HG02642 (cell line): ENCODE results near the gene LCE1C.

Source experiments
- ATAC-seq: cut with Tn5 transposase; IDR thresholded peaks from one replicate; pipeline ENCODE4 v1.9.1; 2021; ENCODE audit warnings: mild to moderate bottlenecking; ENCODE audit not compliant: unreplicated experiment, poor library complexity

Gene LCE1C, protein sequence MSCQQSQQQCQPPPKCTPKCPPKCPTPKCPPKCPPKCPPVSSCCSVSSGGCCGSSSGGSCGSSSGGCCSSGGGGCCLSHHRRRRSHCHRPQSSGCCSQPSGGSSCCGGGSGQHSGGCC

DNA sequence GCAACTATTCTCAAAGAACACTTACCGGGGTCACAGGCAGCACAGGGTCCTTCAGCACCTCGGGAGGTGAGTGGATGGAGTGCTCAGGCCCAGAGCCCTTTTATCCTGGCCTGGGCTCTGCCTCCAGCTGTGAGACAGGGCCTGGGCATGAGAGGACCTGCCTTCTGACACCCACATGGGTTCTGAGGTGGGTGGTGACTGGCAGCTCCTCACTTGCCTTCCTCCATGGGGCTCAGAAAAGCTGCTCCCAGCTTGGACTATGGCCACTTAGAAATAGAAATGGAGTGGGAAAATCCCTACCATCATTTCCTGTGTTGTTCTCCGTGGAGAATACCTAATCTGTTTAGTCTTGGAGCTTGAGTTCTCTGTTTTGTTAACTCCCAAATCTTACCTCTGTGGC, at the start of gene LCE1C:
TSS of gene LCE1C (minus strand) at position 76 of the 400 bp plus-strand sequence. CDS start 1,173 bp downstream, outside the sequence.
- no peak for ATAC-seq

DNA sequence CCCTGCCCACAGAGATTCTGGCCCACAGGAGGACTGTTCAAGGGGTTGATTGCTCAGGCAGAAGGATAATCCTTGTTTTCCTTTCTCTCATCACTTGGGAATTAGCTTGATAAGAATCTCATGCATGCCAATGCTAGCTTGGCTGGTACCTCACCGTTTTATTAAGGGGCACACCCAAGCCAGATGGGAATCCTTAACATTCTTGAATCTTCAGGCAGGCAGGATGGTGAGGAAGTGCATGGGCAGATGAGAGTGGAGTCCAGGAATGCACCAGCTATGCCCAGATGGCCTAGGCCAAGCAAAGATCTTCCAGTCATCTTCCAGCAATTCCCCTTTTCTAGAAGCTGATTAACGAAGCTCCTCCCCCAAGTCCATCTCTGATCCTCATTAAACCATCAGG, 49.2 kb upstream of the LCE1C start:
- no peak for ATAC-seq

DNA sequence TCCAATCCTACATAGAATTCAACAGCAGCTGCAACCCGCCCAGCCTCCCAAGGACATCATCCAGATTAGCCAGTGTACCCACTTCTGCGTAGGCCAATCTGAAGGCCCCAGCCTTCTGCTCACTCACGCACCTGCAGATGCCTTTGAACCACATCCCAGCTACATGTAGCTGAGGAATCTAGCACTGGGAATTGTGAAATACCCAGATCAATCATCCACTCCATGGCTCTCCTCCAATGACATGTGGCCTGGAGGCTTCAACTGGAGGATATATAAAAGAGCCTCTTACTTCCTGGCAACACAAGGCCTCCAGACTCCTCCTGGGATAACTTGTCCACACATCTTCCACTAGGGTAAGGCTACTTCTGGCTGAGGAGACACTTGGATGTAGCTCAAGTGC, 36.1 kb upstream of the LCE1C start, which contains the start of gene LCE6A:
TSS of gene LCE6A (plus strand) at position 301 of the 400 bp plus-strand sequence. CDS start 665 bp downstream, outside the sequence.
- no peak for ATAC-seq

DNA sequence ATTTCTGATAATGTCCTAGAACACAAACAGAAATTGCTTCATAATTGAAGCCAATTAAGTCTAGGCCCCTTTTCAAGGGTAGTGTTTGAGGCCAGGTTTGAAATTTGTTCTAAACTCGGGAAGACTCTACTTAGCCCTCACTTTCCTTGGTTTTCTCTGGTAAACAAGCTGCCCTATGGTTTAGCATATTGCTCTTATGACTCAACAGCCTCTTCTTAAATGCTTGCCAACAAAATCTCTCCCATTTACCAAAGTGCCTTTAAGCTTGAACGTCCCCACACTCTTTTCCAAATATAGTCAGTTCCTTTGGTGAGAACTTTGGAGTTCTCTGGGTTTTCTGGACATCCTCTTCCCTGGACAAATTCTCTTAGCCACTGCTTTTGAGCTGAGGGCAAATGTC, 30.4 kb upstream of the LCE1C start:
- ATAC-seq: no peak

DNA sequence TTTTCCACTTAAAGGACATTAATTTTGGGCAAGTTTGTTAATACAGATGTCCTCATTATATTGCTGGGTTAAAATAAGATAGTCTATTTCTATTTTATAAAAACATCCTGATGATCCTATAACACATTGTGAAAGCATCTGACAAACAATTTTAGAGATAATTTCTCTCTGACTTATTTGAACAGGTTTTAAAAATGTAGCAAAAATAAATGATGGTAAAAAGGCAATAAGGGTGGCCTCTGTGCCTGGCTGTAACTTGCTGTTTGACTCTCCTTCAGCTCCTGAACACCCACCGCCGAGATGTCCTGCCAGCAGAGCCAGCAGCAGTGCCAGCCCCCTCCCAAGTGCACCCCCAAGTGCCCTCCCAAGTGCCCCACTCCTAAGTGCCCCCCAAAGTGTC, 20.7 kb upstream of the LCE1C start, which contains the start of gene LCE1A:
TSS of gene LCE1A (plus strand) at position 301 of the 400 bp plus-strand sequence. CDS start at position 301, 0 bp downstream.
- ATAC-seq: no peak

DNA sequence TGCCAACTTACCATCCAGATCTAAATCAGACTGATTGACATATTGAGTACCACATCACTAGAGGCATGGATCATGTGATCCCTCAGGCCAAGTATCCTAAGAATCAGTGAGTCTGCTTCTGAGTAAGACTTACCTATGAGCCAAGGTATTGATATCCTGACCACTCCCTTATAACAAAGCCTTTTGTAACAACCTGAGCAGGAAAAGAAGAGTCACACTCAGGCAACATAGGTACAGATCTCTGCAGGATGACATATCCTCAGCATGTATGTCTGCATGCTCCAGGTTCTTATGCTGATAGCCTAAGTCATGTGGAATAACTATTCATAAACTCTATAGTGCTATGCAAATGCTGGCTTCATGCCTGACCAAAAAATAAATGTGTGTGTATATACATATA, 18.5 kb upstream of the LCE1C start:
- ATAC-seq: no peak

DNA sequence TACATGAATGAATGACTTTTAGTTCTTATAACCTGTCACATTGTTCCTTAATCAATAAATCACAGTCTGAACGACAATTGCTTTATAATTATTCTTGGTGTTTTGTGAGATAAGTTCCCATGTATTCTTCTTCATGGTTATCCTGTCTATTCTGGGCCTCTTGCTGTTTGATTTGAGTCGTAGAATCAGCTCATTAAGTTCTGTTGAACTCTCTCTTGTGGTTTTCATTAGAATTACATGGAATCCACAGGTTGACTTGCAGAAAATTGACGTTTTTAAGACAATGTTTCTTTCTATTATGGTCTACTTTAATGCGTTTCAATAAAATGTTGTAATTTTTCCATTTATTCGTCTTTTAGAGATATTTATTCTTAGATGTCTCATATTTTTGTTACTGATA, 16.8 kb upstream of the LCE1C start:
- ATAC-seq: no peak

DNA sequence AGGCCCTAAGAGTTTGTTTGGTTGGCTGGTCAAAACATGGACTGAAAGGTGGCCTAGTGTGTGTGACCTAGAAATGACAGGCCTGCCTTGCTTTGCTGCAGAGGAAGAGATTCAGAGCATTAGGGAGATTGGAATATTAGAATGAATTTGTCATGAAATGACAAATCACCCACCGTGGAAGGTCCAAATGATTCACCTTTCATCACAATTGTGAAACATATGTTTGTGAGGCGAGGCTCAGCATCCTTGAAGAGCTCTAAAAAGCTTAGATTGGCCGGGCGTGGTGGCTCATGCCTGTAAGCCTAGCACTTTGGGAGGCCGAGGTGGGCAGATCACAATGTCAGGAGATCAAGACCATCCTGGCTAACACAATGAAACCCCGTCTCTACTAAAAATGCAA, 10.9 kb upstream of the LCE1C start:
- no peak for ATAC-seq

DNA sequence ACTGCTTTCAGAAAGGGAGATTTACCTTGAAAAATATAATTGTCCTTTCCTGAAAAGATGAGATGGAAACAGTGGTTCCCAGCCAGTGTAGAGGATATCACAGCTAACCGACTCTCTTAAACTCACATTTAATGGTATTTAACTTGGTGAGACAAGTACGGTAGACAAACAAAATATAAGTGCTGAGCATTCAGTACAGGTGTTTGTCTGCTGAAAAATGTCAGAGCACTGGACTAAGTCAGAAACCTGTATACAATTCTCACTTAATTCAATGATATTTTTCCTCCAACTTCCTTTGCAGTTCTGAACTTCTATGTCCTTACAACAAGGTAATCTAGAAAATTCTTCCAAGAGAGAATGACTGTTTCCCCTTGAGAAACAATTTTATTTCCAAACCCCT, 5.2 kb upstream of the LCE1C start, which contains the start of gene LCE1B:
TSS of gene LCE1B (plus strand) at position 301 of the 400 bp plus-strand sequence. CDS start 476 bp downstream, outside the sequence.
- ATAC-seq: no peak

DNA sequence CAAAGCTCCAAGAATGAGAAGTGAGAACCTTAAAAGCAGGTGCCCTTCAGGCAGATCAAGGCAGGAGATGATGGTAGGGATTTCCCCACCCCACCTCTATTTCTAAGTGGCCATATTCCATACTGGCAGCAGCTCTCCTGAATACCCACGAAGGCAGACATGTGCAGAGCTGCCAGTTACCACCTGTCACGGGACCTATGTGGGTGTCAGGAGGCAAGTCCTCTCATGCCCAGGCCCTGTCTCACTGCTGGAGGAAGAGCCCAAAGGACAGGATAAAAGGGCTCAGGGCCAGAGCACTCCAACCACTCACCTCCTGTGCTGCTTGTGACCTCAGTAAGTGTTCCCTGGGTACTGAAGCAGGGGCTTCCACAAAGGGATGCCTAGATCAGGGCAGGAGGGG, 4.6 kb upstream of the LCE1C start:
- ATAC-seq: no peak

DNA sequence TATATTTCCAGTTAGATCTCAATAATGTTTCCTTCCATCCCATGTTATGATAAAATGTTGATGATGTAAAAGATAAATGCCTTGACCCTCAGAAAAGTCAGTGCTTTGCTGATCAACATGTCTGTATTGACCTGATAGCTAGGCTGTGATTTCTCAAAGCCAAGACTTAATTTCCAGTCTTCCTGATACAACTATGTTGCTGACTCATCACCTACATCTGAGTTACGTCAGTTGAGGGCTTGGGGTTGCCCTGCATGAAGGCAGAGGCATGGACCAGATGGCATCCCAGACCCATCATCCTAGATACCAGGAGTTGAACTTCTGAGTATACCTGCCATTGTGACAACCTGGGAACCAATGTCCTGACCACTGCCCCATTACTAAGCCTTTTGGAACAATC, 5.1 kb downstream of the LCE1C start:
- no peak for ATAC-seq

DNA sequence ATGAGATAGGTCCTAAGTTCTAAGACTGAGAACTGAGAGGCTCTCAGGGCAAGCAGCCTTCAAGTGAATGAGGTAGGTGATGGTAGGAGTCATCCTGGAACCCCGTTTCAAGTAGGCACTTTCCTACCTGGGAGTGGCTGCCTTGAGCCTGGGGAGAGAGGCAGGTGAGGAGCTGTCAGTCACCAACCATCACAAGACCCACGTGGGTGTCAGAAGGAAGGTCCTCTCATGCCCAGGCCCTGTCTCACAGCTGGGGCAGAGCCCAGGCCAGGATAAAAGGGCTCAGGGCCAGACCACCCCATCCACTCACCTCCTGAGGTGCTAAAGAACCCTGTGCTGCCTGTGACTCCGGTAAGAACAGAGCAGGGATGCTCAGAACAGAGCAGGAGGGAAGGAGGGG, 10.0 kb downstream of the LCE1C start, which contains the start of gene LCE1D:
TSS of gene LCE1D (plus strand) at position 301 of the 400 bp plus-strand sequence. CDS start 1,074 bp downstream, outside the sequence.
- ATAC-seq: no peak

DNA sequence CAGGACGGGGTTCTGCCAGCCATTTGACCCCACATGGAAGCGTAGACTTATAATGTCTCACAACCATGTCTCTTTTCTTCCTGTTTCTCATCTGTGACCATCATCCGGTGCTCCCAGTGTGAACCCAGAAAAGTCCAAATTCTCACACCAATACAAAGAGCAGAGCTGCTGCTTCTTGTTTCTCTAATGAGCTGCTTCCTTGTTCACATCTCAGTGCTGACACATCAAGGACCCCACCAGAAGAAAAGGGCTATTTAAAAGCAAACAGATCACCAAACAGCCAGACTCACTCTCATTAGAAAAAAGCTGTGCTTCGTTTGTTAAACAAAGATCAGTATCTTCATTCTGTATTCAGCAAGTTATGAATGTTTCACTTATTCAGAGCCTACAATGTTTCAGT, 10.8 kb downstream of the LCE1C start:
- ATAC-seq: no peak

DNA sequence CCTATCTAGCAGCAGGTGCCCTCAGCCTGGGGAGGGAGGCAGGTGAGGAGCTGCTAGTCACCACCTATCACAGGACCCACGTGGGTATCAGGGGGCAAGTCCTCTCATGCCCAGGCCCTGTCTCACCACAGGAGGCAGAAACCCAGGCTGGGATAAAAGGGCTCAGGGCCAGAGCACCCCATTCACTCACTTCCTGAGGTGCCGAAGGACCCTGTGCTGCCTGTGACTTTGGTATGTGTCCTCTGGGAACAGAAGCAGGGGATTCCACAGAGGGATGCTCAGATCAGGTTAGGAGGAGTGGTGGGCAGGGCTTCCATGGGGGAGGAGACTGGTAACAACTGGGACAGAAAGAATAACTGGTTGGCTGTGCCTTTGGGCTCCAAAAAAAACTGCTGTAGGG, 20.4 kb downstream of the LCE1C start, which contains the start of gene LCE1E:
TSS of gene LCE1E (plus strand) at position 181 of the 400 bp plus-strand sequence. CDS start 1,043 bp downstream, outside the sequence.
- no peak for ATAC-seq

DNA sequence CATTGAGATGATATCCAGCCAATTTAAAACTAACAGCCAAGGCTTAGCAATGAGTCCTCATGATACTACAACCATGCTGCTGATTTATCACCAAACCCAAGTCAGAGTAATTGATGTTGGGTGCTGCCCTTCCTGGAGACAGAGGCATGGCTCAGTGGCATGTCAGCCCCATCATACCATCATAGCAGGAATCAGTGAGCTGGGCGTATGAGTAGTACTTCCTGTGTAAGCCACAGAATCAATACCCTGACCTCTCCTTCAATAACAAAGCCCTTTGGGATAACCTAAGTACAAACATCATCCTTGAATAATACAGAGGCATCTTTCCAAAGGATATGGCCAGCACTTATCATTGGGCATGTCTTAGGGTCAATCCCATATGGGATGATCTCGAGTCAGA, 23.4 kb downstream of the LCE1C start:
- ATAC-seq: no peak

DNA sequence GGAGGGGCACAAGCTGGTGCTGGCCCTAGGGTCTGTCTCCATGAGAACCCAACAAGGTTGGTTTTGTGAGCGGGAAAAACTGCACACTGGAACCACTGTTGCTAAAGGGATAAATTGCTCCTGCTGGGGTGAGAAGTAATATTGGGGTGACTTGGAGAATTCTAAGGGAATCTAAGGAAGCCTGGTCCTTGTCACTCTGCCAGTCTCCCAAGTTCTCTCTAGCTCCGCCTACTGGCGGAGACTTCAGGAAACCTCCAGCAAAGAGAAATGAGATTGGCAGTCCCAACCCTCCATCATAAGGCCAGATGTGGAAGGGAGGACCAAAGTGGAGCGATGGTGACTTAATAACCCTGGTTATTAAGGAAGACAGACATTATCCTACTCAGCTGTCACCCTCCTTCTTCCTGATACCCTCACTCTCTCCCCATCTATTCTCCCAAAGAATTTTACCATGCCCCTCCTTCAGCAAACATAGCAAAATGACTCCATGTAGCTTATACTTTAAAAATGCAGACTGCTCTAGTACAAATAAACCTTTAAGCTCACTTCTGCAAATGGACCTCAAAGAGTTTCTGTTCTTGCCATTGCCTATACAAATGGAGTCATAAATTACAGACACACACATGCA, 28.8 kb downstream of the LCE1C start:
- no peak for ATAC-seq

DNA sequence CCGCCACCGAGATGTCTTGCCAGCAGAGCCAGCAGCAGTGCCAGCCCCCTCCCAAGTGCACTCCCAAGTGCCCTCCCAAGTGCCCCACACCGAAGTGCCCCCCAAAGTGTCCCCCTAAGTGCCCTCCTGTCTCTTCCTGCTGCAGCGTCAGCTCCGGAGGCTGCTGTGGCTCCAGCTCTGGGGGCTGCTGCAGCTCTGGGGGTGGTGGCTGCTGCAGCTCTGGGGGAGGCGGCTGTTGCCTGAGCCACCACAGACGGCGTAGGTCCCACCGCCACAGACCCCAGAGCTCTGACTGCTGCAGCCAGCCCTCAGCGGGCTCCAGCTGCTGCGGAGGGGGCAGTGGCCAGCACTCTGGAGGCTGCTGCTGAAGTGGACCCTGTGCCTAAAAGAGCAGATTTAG, 30.1 kb downstream of the LCE1C start:
- ATAC-seq: no peak

DNA sequence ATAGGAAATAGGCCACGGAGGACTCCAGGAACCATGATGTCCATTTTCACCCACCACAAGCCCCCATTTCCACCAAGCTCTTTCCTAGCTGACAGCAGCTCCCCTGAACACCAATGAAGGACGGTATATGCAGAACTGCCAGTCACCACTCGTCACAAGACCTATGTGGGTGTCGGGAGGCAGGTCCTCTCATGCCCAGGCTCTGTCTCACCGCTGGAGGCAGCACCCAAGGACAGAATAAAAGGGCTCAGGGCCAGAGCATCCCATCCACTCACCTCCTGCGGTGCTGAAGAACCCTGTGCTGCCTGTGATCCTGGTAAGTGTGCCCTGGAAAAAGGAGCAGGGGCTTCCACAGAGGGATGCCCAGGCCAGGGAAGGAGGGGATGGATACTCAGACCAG, 31.6 kb downstream of the LCE1C start, which contains the start of gene LCE1F:
TSS of gene LCE1F (plus strand) at position 266 of the 400 bp plus-strand sequence. CDS start 1,232 bp downstream, outside the sequence.
- no peak for ATAC-seq

DNA sequence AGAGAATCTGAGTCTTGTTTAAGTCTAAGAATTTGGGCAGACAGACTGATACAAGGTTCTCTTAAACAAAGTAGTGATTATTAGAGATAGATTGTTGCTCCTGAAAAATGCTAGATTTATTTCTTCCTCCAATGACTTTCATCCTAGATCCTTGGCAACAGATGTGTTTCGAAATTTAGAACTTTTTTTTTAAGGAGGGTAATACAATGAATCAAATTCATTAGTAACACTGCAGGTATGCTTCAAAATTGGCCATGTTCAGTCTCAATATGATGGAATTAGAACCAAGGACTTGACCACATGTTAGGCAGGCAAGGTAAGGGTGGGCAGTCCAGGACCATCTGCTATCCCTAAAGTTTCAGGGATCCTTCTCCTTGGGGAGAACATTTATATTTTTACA, 36.0 kb downstream of the LCE1C start:
- ATAC-seq: no peak

DNA sequence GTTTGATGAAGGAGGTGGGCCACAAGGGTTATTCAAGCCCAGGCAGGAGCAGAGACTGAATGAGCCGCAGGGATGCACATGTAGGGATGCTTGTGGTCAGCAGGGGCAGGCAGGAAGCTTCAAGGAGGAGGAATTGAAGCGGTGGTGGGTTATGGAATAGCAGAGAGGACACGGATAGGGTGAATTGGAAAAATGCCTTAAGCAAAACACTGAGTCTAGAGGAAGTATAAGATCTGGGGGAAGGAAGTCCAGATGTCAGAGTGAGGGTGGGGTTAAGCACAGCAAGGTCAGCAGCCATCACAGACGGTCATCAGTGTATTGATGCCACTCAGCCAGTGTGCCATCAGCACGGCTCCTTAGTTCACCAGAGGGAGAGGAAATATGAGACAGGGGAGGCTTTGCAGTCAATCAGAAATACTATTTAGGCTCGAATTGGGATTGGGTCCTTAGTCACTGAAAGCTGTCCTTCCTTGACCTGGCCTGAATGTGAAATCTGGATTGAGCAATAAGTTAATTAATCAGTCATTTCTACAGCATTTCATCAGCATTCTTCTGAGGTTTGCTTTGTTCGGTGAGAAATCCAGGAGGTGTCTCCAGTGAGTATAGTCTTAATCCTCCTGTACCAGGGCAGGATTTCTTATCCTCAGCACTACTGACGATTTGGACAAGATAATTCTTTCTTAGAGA, 37.5 kb downstream of the LCE1C start:
- no peak for ATAC-seq

DNA sequence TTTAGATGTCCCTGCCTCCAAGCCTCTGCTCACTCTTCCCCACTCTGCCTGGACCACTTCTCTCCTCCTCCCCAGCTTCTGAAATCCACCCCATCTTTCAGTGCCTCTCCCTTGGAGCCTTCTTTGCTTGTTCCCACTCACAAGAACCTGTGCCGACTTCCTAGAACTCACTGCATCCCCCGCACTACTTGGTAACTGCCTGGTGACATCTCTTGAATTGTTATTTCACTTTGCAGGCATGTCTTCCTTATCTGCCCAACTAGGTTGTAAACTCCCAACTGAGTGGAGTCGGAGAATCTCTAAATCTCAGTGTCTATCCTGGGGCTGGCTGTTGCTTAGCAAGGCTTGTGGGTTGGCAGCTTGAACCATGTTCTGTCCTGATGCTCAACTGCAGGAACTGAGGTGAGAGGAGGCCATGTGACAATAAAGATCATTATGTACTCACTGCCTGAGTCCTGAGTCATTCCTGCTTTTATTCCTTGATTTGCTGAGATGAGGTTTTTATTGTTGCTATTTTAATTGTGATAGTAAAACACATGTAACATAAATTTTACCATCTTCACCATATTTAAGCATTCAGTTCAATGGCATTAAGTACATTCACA, 44.7 kb downstream of the LCE1C start:
- no peak for ATAC-seq
